Esophagus squamous epithelium (tissue), 5 donors: ENCODE data around the gene KRT31. TPM values are rescaled to one million over a fixed set of nuclear protein-coding genes. Genes with fewer than 3 reads are reported as not detected.

Experiments used
- DNase-seq: peaks from one replicate; lab custom pipeline; 2025; lab: John Stamatoyannopoulos, UW
- H3K27ac ChIP-seq, 4 donors: fragments of 200-600 bp; sonication (generic); one replicate each; pipeline ENCODE4 v1.5.1; 2016 to 2019; ENCODE audit warnings: mild to moderate bottlenecking in 1 of 4
- H3K27me3 ChIP-seq, 4 donors: fragments of 200-600 bp; sonication (generic); 1 replicate in 3 of 4; 2 replicates in 1 of 4; pipeline versions ENCODE4 v1.5.1 to v1.6.0; 2017 to 2021; ENCODE audit warnings: antibody characterized with exemption in 1 of 4
- H3K36me3 ChIP-seq, 3 donors: fragments of 200-600 bp; sonication (generic); one replicate each; pipeline ENCODE4 v1.5.1; 2016 to 2019
- H3K4me1 ChIP-seq, 3 donors: fragments of 200-600 bp; sonication (generic); one replicate each; pipeline ENCODE4 v1.5.1; 2017 to 2019
- H3K4me3 ChIP-seq, 4 donors: fragments of 200-600 bp; sonication (generic); 1 replicate in 3 of 4; 2 replicates in 1 of 4; pipeline ENCODE4 v1.5.1; 2016 to 2019; ENCODE audit warnings: mild to moderate bottlenecking in 2 of 4, moderate library complexity in 1 of 4
- H3K9me3 ChIP-seq, 3 donors: fragments of 200-600 bp; sonication (generic); one replicate each; pipeline ENCODE4 v1.5.1; 2016 to 2019
- POLR2A ChIP-seq, 4 donors: fragments of 450-650 bp; IDR thresholded peaks; one replicate each; pipeline ENCODE4 v1.6.1; 2017; ENCODE audit warnings: antibody characterized with exemption in 4 of 4, mild to moderate bottlenecking in 4 of 4, moderate library complexity in 3 of 4
- WGBS, 2 donors: methylation state at CpG; one replicate each; pipeline ENCODE4 v1.1.5; 2018; 5-methylcytosine and 5-hydroxymethylcytosine counted together
- intact Hi-C: fragments of 100-400 bp; cut with DNase I; formaldehyde crosslinking; loops from one replicate; pipeline ENCODE4 v1.15.0; 2022
- total RNA-seq, 4 donors: library from RNA; depleted of rRNA; stranded (reverse); fragments of >200 nt; gene quantifications; one replicate each; pipeline ENCODE4 v1.1.0, GENCODE V29; 2016
- TF ChIP-seq, protein P1 (sequence below), 6 experiments: fragments of 450-650 bp in 4 of 6; fragments of 200-600 bp in 2 of 6; sonication (generic) in 2 of 6; IDR thresholded peaks; one replicate each; pipeline ENCODE4 v1.5.1; 2016 to 2019; ENCODE audit warnings: antibody characterized with exemption in 6 of 6, mild to moderate bottlenecking in 4 of 6, moderate library complexity in 4 of 6
- donor health status: DM: yes; HTN: yes; CAD: no.

KRT31 gene
- total RNA-seq, result 1 to 10 TPM in 2 of 4 donors, under 1 TPM in 1, not detected in 1; 0.79 to 2.5 (median 1.5) TPM

DNA sequence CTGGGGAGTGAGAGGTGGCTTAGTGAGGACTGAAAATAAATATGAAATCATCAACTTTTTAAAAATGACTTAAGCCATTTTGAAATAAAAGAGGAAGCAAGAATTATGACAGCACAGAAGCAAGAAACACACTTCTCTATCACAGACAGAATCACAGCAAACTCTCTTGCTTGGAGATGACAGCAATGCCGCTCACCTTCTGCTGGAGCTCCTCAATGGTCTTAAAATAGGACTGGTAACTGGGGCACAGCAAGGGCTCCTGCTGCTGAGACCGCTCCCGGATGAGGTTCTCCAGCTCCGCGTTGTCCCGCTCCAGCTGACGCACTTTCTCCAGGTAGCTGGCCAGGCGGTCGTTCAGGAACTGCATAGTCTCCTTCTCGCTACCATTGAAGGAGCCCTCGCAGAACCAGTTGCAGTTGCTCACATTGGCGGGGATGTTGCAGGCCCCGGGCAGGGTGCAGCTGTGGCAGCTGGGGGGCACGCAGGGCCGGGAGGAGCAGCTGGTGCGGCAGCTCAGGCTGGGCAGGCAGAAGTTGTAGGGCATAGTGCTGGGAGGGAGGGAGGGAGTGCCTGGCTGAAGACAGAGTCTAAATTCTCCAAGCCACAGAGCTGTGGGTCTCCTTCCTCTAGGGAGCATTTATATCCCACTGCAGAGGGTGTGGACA, at the start of gene KRT31:
TSS of gene KRT31 (minus strand) at position 613 of the 665 bp plus-strand sequence. CDS start at position 544, 69 bp downstream.
- intact Hi-C loops, result no loop called here
- WGBS, 2 donors, result 86 to 89% methylated on average over 7 to 11 of the region's 16 CpGs
- Histone ChIP-seq H3K4me1 (peaks cover 6 to 41% (median 18%) of the 10 kb centered on the region in 3 donors), H3K9me3 (no peaks in the 10 kb centered on the region), H3K27me3 (no peaks in the 10 kb centered on the region), H3K4me3 (no peak within 1 kb of the TSS), H3K36me3 (no peaks in the 10 kb centered on the region), H3K27ac (no peak within 1 kb of the TSS)
- TF ChIP-seq, protein P1, sequence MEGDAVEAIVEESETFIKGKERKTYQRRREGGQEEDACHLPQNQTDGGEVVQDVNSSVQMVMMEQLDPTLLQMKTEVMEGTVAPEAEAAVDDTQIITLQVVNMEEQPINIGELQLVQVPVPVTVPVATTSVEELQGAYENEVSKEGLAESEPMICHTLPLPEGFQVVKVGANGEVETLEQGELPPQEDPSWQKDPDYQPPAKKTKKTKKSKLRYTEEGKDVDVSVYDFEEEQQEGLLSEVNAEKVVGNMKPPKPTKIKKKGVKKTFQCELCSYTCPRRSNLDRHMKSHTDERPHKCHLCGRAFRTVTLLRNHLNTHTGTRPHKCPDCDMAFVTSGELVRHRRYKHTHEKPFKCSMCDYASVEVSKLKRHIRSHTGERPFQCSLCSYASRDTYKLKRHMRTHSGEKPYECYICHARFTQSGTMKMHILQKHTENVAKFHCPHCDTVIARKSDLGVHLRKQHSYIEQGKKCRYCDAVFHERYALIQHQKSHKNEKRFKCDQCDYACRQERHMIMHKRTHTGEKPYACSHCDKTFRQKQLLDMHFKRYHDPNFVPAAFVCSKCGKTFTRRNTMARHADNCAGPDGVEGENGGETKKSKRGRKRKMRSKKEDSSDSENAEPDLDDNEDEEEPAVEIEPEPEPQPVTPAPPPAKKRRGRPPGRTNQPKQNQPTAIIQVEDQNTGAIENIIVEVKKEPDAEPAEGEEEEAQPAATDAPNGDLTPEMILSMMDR (IDR thresholded peaks at IDR 0.05), result no peak
- TF ChIP-seq POLR2A (IDR thresholded peaks at IDR 0.05), result no peak
- no peak for DNase-seq

DNA sequence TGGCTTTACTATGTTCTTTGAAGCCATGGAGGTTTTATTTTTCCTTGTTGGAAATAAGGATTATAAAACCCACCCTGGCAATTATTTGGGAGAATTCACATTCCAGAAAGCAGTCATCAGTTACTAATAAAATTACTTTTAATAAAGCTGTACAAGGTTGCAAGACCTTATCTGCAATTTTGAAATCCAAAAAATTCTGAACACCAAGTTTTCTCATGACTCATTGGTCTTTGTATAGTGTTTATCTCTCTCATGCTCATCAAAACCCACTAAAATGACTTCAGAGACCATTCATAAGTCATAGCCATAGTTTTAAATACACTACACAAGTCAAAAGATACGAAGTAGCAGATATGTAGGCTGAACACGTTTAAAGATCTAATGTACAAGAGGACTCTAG, 49.4 kb upstream of the KRT31 start:
- Histone ChIP-seq H3K27ac (no peak overlapping the region), H3K4me3 (no peak overlapping the region), H3K27me3 (peaks cover 0 to 24% (median 0%) of the 10 kb centered on the region in 4 donors), H3K9me3 (no peaks in the 10 kb centered on the region), H3K36me3 (no peaks in the 10 kb centered on the region), H3K4me1 (no peaks in the 10 kb centered on the region)
- DNase-seq, result no peak
- no peak for TF ChIP-seq POLR2A (IDR thresholded peaks at IDR 0.05)
- TF ChIP-seq, protein P1 (IDR thresholded peaks at IDR 0.05), result no peak
- 58 to 63% methylated on average over 2 of the region's 2 CpGs for WGBS, 2 donors
- intact Hi-C loops, result no loop called here

DNA sequence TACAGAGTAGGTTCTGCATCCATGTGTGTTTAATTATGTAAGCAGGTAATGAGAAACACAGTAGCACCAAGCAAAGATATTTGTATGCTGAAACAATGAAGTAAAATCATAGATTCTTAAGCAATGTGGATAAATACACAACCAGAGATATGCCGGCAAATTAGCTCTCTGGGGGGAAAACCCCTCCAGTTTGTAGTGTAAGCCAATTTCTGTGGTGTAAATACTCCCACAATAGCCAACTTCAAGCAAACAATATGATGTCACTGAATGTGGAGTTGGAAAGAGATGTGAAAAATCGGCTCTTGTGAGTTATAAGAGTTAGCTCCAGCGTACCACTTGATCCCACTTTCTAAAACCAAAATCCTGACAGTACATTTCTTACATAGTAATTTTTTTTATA, 47.2 kb upstream of the KRT31 start:
- WGBS, 2 donors, result 53 to 57% methylated on average over 3 of the region's 3 CpGs
- no peak overlapping the region for H3K27ac ChIP-seq
- intact Hi-C loops, result no loop called here
- TF ChIP-seq, protein P1 (IDR thresholded peaks at IDR 0.05), result no peak
- no peak for TF ChIP-seq POLR2A (IDR thresholded peaks at IDR 0.05)
- no peak for DNase-seq
- H3K4me1 ChIP-seq, result no peaks in the 10 kb centered on the region
- peaks cover 0 to 28% (median 0%) of the 10 kb centered on the region in 4 donors for H3K27me3 ChIP-seq
- H3K4me3 ChIP-seq, result no peak overlapping the region
- no peaks in the 10 kb centered on the region for H3K9me3 ChIP-seq
- no peaks in the 10 kb centered on the region for H3K36me3 ChIP-seq

DNA sequence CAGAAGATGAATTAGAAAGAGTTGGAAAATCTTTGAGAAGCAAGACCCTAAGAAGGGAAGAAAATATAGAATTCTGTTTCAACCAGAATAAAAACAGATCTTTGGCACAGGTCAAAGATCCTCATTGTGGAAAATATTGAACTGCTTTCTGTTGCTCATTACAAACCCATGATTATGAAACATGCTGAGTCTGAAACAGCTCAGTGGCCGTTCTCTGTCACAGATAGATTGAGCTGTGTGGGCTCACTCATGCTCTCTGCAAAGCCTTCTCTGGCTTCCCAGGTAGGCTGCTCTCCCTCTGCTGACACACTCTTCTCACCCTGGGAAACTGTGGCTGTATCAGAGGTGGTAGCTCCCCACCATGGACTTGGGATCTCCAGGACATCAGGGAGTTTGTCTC, 46.8 kb upstream of the KRT31 start:
- WGBS, 2 donors, result 40 to 58% methylated on average over 1 of the region's 1 CpG
- intact Hi-C loops, result no loop called here

GRCh38 chr17:41442739-41443138, 45.3 kb upstream of the KRT31 start:
- Histone ChIP-seq H3K27ac (no peak overlapping the region), H3K9me3 (no peaks in the 10 kb centered on the region), H3K27me3 (peaks cover 0 to 28% (median 0%) of the 10 kb centered on the region in 4 donors), H3K4me3 (no peak overlapping the region), H3K36me3 (no peaks in the 10 kb centered on the region), H3K4me1 (no peaks in the 10 kb centered on the region)
- TF ChIP-seq, protein P1 (IDR thresholded peaks at IDR 0.05), result no peak
- TF ChIP-seq POLR2A (IDR thresholded peaks at IDR 0.05), result no peak
- intact Hi-C loops, result no loop called here
- 68 to 70% methylated on average over 4 of the region's 4 CpGs for WGBS, 2 donors
- no peak for DNase-seq

More for the DNA sequence above, 46.8 kb upstream of the KRT31 start:
- TF ChIP-seq, protein P1 (IDR thresholded peaks at IDR 0.05), result no peak
- TF ChIP-seq POLR2A (IDR thresholded peaks at IDR 0.05), result no peak
- Histone ChIP-seq H3K27me3 (peaks cover 0 to 28% (median 0%) of the 10 kb centered on the region in 4 donors), H3K4me3 (no peak overlapping the region), H3K27ac (no peak overlapping the region), H3K36me3 (no peaks in the 10 kb centered on the region), H3K9me3 (no peaks in the 10 kb centered on the region), H3K4me1 (no peaks in the 10 kb centered on the region)
- DNase-seq, result no peak
